Gastrocnemius medialis (tissue), 4 donors: ENCODE measurements around the gene POLR3E. TPM values are rescaled to one million over a fixed set of nuclear protein-coding genes. Genes with fewer than 3 reads are reported as not detected.

Experiments used
- ATAC-seq, 2 donors: fragments of 150-250 bp; one replicate each; pipeline ENCODE4 v1.9.1; 2016
- DNase-seq, 2 donors: peaks; one replicate each; pipeline ENCODE4 v3.0.0-alpha.2; 2019
- H3K27ac ChIP-seq, 4 donors: fragments of 200-600 bp; sonication (generic); 1 replicate in 1 of 4; 2 replicates in 3 of 4; pipeline ENCODE4 v1.5.1; 2016 to 2018; ENCODE audit warnings: mild to moderate bottlenecking in 2 of 4, moderate library complexity in 1 of 4
- H3K27me3 ChIP-seq, 3 donors: fragments of 200-600 bp; sonication (generic) in 2 of 3; 1 replicate in 1 of 3; 2 replicates in 2 of 3; pipeline versions ENCODE4 v1.5.1 to v1.6.0; 2016 to 2019; ENCODE audit warnings: mild to moderate bottlenecking in 1 of 3, moderate library complexity in 1 of 3
- H3K36me3 ChIP-seq, 2 donors: fragments of 200-600 bp; sonication (generic) in 1 of 2; one replicate each; pipeline ENCODE4 v1.5.1; 2017 to 2018
- H3K4me1 ChIP-seq, 2 donors: fragments of 200-600 bp; sonication (generic) in 1 of 2; one replicate each; pipeline ENCODE4 v1.5.1; 2016 to 2017; ENCODE audit warnings: mild to moderate bottlenecking in 2 of 2
- H3K4me3 ChIP-seq, 4 donors: fragments of 200-600 bp; sonication (generic) in 3 of 4; 1 replicate in 1 of 4; 2 replicates in 3 of 4; pipeline ENCODE4 v1.5.1; 2016 to 2019; ENCODE audit warnings: mild to moderate bottlenecking in 2 of 4
- H3K9me3 ChIP-seq, 3 donors: fragments of 200-600 bp; sonication (generic) in 2 of 3; 1 replicate in 1 of 3; 2 replicates in 2 of 3; pipeline ENCODE4 v1.5.1; 2016 to 2019
- CTCF ChIP-seq, 5 experiments: fragments of 450-650 bp in 3 of 5; fragments of 200-600 bp in 2 of 5; sonication (generic) in 2 of 5; IDR thresholded peaks in 4 of 5; conservative IDR thresholded peaks in 1 of 5; 1 replicate in 4 of 5; 2 replicates in 1 of 5; pipeline ENCODE4 v1.5.1; 2016 to 2019; ENCODE audit warnings: antibody characterized with exemption in 5 of 5, mild to moderate bottlenecking in 3 of 5, moderate library complexity in 3 of 5
- POLR2A ChIP-seq, 2 donors: fragments of 450-650 bp; IDR thresholded peaks; one replicate each; pipeline ENCODE4 v1.6.1; 2017; ENCODE audit warnings: antibody characterized with exemption in 2 of 2, mild to moderate bottlenecking in 2 of 2, moderate library complexity in 2 of 2
- in situ Hi-C, 4 donors: fragments of 200-750 bp; cut with MboI; loops; one replicate each; pipeline versions ENCODE4 v1.15.0 to v1.8.0; 2017; ENCODE audit warnings: low sequenced_read_pairs in 4 of 4
- intact Hi-C: fragments of 100-400 bp; cut with DNase I; formaldehyde crosslinking; loops from one replicate; pipeline ENCODE4 v1.15.1; 2023; ENCODE audit warnings: low total_unique reads
- total RNA-seq, 4 donors: library from RNA; depleted of rRNA; stranded (reverse); fragments of >200 nt; gene quantifications; one replicate each; pipeline versions ENCODE4 v1.1.0 to v1.2.3, GENCODE V29; 2016

Gene POLR3E
- total RNA-seq, 4 donors from 2014 or later: 105 to 182 (median 116) TPM

GRCh38 chr16:22372882-22373661, 75.9 kb downstream of the POLR3E start:
- H3K36me3 ChIP-seq: no peaks in the 10 kb centered on the region
- H3K4me1 ChIP-seq: peaks cover 25 to 29% of the 10 kb centered on the region in 2 donors
- H3K27ac ChIP-seq: peak overlapping the region in 3 of 4 donors; percentile 67 to 76 (median 71)
- peak overlapping the region; percentile 71 to 87 (median 78) for H3K4me3 ChIP-seq
- TF ChIP-seq CTCF (IDR thresholded peaks at IDR 0.05 in 4 of 5, conservative IDR thresholded peaks at IDR 0.05 in 1 of 5) (no peak), POLR2A (IDR thresholded peaks at IDR 0.05) (no peak)
- DNase-seq: no peak
- no peaks in the 10 kb centered on the region for H3K9me3 ChIP-seq
- no peak for ATAC-seq
- no peaks in the 10 kb centered on the region for H3K27me3 ChIP-seq
- intact Hi-C loops (loop anchor here (5.0 to 10.0 kb wide), 3 partner anchors 49 to 178 kb away; no protein-coding TSS in a partner anchor), in situ Hi-C loops (no loop called here)

- intact Hi-C loops (loop anchor here (5.0 to 10.0 kb wide), 3 partner anchors 49 to 179 kb away; no protein-coding TSS in a partner anchor), in situ Hi-C loops (no loop called here)
- peaks cover 25 to 29% of the 10 kb centered on the region in 2 donors for H3K4me1 ChIP-seq
- no peaks in the 10 kb centered on the region for H3K9me3 ChIP-seq
- no peaks in the 10 kb centered on the region for H3K36me3 ChIP-seq
- peak overlapping the region; percentile 63 to 76 (median 69) for H3K27ac ChIP-seq
- no peaks in the 10 kb centered on the region for H3K27me3 ChIP-seq
- H3K4me3 ChIP-seq: peak overlapping the region; percentile 71 to 87 (median 78)
- no peak for TF ChIP-seq POLR2A (IDR thresholded peaks at IDR 0.05)
- TF ChIP-seq CTCF (IDR thresholded peaks at IDR 0.05 in 4 of 5, conservative IDR thresholded peaks at IDR 0.05 in 1 of 5): no peak
- DNase-seq (peak; percentile 11 to 34), ATAC-seq (peak; percentile 49 to 55)
These were observed 76.6 kb downstream of the POLR3E start for GRCh38 chr16:22373662-22374310.

DNA sequence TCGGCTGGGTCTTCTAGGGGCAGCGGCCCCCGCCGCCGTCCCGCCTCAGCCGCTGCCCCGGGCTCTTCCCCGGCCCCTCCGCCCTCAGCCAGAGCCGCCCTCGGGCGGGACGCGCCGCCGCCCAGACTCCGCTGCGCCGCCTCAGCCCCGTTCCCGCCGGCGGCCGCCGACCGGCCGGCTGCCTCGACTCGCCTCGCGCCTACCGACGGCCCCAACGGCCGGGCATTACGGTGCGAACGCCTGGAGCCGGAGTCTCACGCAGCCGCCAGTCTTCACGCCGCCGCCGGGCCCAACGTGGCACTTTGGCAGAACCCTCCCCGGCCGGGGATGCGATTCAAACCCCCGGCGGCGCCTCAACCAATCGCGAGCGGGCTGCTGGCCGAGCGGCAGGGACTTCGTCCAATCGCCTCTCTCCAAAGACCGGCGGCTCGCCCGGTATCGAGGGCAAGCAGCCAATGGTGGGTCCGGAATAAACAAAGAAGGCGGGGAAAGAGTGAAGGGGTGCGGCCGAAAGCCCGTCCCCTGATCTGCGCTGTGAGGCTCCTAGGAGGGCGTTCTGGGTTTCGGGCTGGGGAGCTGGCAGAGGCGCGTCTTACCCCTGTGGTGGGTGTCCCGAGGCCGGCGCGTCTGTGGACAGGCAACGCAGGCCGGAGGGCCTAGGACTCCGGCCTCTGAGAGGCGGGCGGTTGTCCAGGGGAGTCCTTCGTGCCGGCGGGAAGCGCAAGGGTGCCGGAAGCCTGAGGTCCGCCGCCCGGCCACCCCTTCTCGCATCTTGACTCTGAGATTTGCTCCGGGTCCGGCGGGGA, 77.3 kb downstream of the POLR3E start, which contains the start of gene CDR2:
CDR2 (minus strand) TSS at position 309 of the 806 bp plus-strand sequence. CDS start 310 bp downstream, outside the sequence.
- H3K27ac ChIP-seq: peak within 1 kb of the TSS; percentile 63 to 76 (median 70)
- peak; percentile 97 for DNase-seq
- TF ChIP-seq CTCF (IDR thresholded peaks at IDR 0.05 in 4 of 5, conservative IDR thresholded peaks at IDR 0.05 in 1 of 5) (no peak), POLR2A (IDR thresholded peaks at IDR 0.05) (peak; percentile 70 to 88)
- no peaks in the 10 kb centered on the region for H3K36me3 ChIP-seq
- peaks cover 21 to 25% of the 10 kb centered on the region in 2 donors for H3K4me1 ChIP-seq
- no peaks in the 10 kb centered on the region for H3K27me3 ChIP-seq
- peak; percentile 97 for ATAC-seq
- in situ Hi-C loops: no loop called here
- no peaks in the 10 kb centered on the region for H3K9me3 ChIP-seq
- H3K4me3 ChIP-seq: peak within 1 kb of the TSS; percentile 71 to 87 (median 78)
- intact Hi-C loops: loop anchor here (5.0 to 10.0 kb wide), 3 partner anchors 48 to 180 kb away; no protein-coding TSS in a partner anchor
